ENCODE results near the gene TUBA4B. TPM values are rescaled to one million over a fixed set of nuclear protein-coding genes. Genes with fewer than 3 reads are reported as not detected.

The TUBA4B gene
- total RNA-seq, 1 experiment from 2014 or later, result not detected

GRCh38 chr2:219291910-219292490 lies 39.0 kb downstream of the TUBA4B start:
- H4K20me1 ChIP-seq (ENCODE audit: control insufficient read depth, insufficient read depth, insufficient read length), result no peaks in the 10 kb centered on the region
- H3K9me3 Mint-ChIP-seq, result peaks cover 2 to 7% of the 10 kb centered on the region in 2 experiments; a peak in 3 of 5 replicates
- H2BK20ac ChIP-seq (ENCODE audit: low read depth, low read length, poor library complexity, severe bottlenecking), result no peak overlapping the region
- H3K27ac Mint-ChIP-seq, result no peak overlapping the region; a peak in 1 of 7 replicates
- H3T11ph ChIP-seq (ENCODE audit: low read length), result no peak overlapping the region
- no peak overlapping the region for H4K91ac ChIP-seq (ENCODE audit: insufficient read length, low read depth, low read length)
- H3K79me1 ChIP-seq (ENCODE audit: insufficient read depth, low read depth, low read length, poor library complexity, severe bottlenecking), result no peaks in the 10 kb centered on the region
- H3K4me1 ChIP-seq (ENCODE audit: insufficient read depth, low read length), result no peaks in the 10 kb centered on the region
- H3K9me3 ChIP-seq (ENCODE audit: control insufficient read depth, low read depth, low read length), result no peaks in the 10 kb centered on the region
- H3K27me3 ChIP-seq (ENCODE audit: insufficient read depth, low read length), result no peaks in the 10 kb centered on the region; the same call in 1 of the 2 replicates
- peaks cover 45% of the 10 kb centered on the region for H3K27me3 Mint-ChIP-seq (ENCODE audit: low read depth)
- no peak overlapping the region for H3K4ac ChIP-seq (ENCODE audit: low read depth, low read length)
- no peak overlapping the region for H3K4me3 Mint-ChIP-seq
- no peaks in the 10 kb centered on the region for H3K79me2 ChIP-seq (ENCODE audit: insufficient read depth, low read length)
- H2BK12ac ChIP-seq (ENCODE audit: insufficient read length, low read depth, low read length), result no peak overlapping the region
- no peak overlapping the region for H2BK15ac ChIP-seq (ENCODE audit: low read depth, low read length)
- H3K4me2 ChIP-seq (ENCODE audit: insufficient read depth, insufficient read length, low read length), result no peak overlapping the region
- TF ChIP-seq CTCF (conservative IDR thresholded peaks at IDR 0.05), result no peak
- H3K23me2 ChIP-seq (ENCODE audit: insufficient read length, low read depth, low read length, poor library complexity, severe bottlenecking), result peaks cover 6% of the 10 kb centered on the region
- H3K14ac ChIP-seq (ENCODE audit: insufficient read depth, low read length), result no peak overlapping the region; the same call in 1 of the 2 replicates
- no peak overlapping the region for H4K5ac ChIP-seq (ENCODE audit: insufficient read length, low read depth, low read length)
- no peak overlapping the region for H2AFZ ChIP-seq (ENCODE audit: low read length)
- peaks cover 10 to 11% of the 10 kb centered on the region in 2 experiments for H3K4me1 Mint-ChIP-seq
- no peak overlapping the region for H3K27ac ChIP-seq (ENCODE audit: insufficient read length, low read depth, low read length)
- H3K18ac ChIP-seq (ENCODE audit: insufficient read length, low read depth, low read length), result no peak overlapping the region
- no peak overlapping the region for H3K23ac ChIP-seq (ENCODE audit: insufficient read length, low read depth, low read length)
- no CpG with 5 or more reads among the region's 4 CpGs for WGBS (ENCODE audit: extremely low coverage, insufficient read length, low lambda C conversion rate)
- DNase-seq, result no peak
- H2AK5ac ChIP-seq (ENCODE audit: insufficient read length, low read length), result no peak overlapping the region
- H3K9ac ChIP-seq (ENCODE audit: extremely low read depth, insufficient read length, low read length), result no peak overlapping the region
- H4K8ac ChIP-seq (replicated peaks; ENCODE audit: insufficient read length, low read depth, low read length), result no peak overlapping the region
- H3K36me3 Mint-ChIP-seq (ENCODE audit: insufficient read depth in 1 of 3, low read depth in 3 of 3), result peaks cover 0 to 4% (median 2%) of the 10 kb centered on the region in 3 experiments; a peak in 2 of 7 replicates
- no peak overlapping the region for H3K56ac ChIP-seq (ENCODE audit: insufficient read length, low read depth, low read length)
- no peak overlapping the region for H2BK5ac ChIP-seq (ENCODE audit: insufficient read length, low read length)
- no peak overlapping the region for H2BK120ac ChIP-seq (ENCODE audit: low read depth, low read length, poor library complexity, severe bottlenecking)
